Uterus (tissue), 4 donors: Measurements from ENCODE around the gene CTNND1. TPM values are rescaled to one million over a fixed set of nuclear protein-coding genes. Genes with fewer than 3 reads are reported as not detected.

ENCODE experiments used
- DNase-seq, 2 donors: peaks; one replicate each; pipeline ENCODE4 v3.0.0-alpha.2; 2019 to 2020
- H3K27ac ChIP-seq, 2 donors: fragments of 200-600 bp; sonication (generic); 1 replicate in 1 of 2; 2 replicates in 1 of 2; pipeline ENCODE4 v1.5.1; 2016 to 2018
- H3K27me3 ChIP-seq, 2 donors: fragments of 200-600 bp; sonication (generic); one replicate each; pipeline ENCODE4 v1.5.1; 2018 to 2019; ENCODE audit warnings: control low read depth in 1 of 2
- H3K36me3 ChIP-seq, 2 donors: fragments of 200-600 bp; sonication (generic); one replicate each; pipeline ENCODE4 v1.5.1; 2019; ENCODE audit warnings: control low read depth in 1 of 2
- H3K4me1 ChIP-seq, 2 donors: fragments of 200-600 bp; sonication (generic); one replicate each; pipeline ENCODE4 v1.5.1; 2018 to 2019; ENCODE audit warnings: control low read depth in 1 of 2
- H3K4me3 ChIP-seq, 2 donors: fragments of 200-600 bp; sonication (generic); 1 replicate in 1 of 2; 2 replicates in 1 of 2; pipeline ENCODE4 v1.5.1; 2018 to 2019; ENCODE audit warnings: mild to moderate bottlenecking in 1 of 2
- H3K9me3 ChIP-seq, 2 donors: fragments of 200-600 bp; sonication (generic); one replicate each; pipeline ENCODE4 v1.5.1; 2019; ENCODE audit warnings: control low read depth in 1 of 2
- POLR2A ChIP-seq, 2 donors: fragments of 450-650 bp; IDR thresholded peaks; one replicate each; pipeline ENCODE4 v1.6.1; 2016; ENCODE audit warnings: antibody characterized with exemption in 2 of 2, mild to moderate bottlenecking in 1 of 2, moderate library complexity in 1 of 2
- intact Hi-C: fragments of 100-400 bp; cut with DNase I; formaldehyde crosslinking; loops from one replicate; pipeline ENCODE4 v1.15.1; 2023; ENCODE audit warnings: low total_unique reads
- small RNA-seq: library from RNA; depleted of rRNA; stranded (forward); fragments of <200 nt; gene quantifications from one replicate; pipeline ENCODE3, GENCODE V24; 2016
- total RNA-seq, 4 donors: library from RNA; depleted of rRNA in 3 of 4; stranded (reverse); fragments of >200 nt in 3 of 4; gene quantifications; one replicate each; pipeline versions ENCODE4 v1.1.0 to v1.2.4, GENCODE V29; 2014 to 2023
- donor health status: DM: yes; HTN: yes; CAD: no.

The CTNND1 gene
- total RNA-seq, 4 donors from 2014 or later: 54.1 to 226 (median 166) TPM

GRCh38 chr11:57868491-57868890 is 106.9 kb downstream of the CTNND1 start:
- no peak for TF ChIP-seq POLR2A (IDR thresholded peaks at IDR 0.05)
- H3K27ac ChIP-seq: no peak overlapping the region
- DNase-seq: no peak
- intact Hi-C loops: no loop called here
- no peaks in the 10 kb centered on the region for H3K27me3 ChIP-seq
- no peak overlapping the region for H3K4me3 ChIP-seq
- H3K36me3 ChIP-seq: no peaks in the 10 kb centered on the region
- H3K9me3 ChIP-seq: no peaks in the 10 kb centered on the region
- H3K4me1 ChIP-seq: no peaks in the 10 kb centered on the region

Small RNAs within 50 kb of the gene (small RNA-seq; reads per million reads assigned to genes)
- gene AP001931.1: not detected
- gene TMX2-CTNND1: not detected

Other genes with a start within 250 kb of the CTNND1 start
- 10 to 100 TPM; 13.1 to 48.4 (median 22.5) TPM for gene SLC43A1, start 246.1 kb upstream of the CTNND1 start, total RNA-seq
- 10 to 100 TPM in 3 of 4 donors, 1 to 10 TPM in 1; 7.7 to 47.4 (median 19.6) TPM for gene TIMM10, start 231.0 kb upstream of the CTNND1 start, total RNA-seq
- not detected for gene SMTNL1, start 224.2 kb upstream of the CTNND1 start, total RNA-seq
- gene UBE2L6, start 194.1 kb upstream of the CTNND1 start, total RNA-seq: 10 to 100 TPM; 28.3 to 87.9 (median 84.2) TPM
- gene SERPING1, start 164.1 kb upstream of the CTNND1 start, total RNA-seq: 100 to 1,000 TPM in 3 of 4 donors, 10 to 100 TPM in 1; 39.3 to 742 (median 362) TPM
- gene YPEL4, start 111.9 kb upstream of the CTNND1 start, total RNA-seq: 1 to 10 TPM in 3 of 4 donors, under 1 TPM in 1; 0.26 to 7.6 (median 2.7) TPM
- gene CLP1, start 104.0 kb upstream of the CTNND1 start, total RNA-seq: 10 to 100 TPM in 2 of 4 donors, 1 to 10 TPM in 2; 3.1 to 24.4 (median 12.2) TPM
- gene ZDHHC5, start 93.7 kb upstream of the CTNND1 start, total RNA-seq: 10 to 100 TPM; 27.2 to 50.6 (median 34.6) TPM
- gene MED19, start 49.6 kb upstream of the CTNND1 start, total RNA-seq: 10 to 100 TPM in 1 of 4 donors, 1 to 10 TPM in 3; 5.9 to 11.3 (median 9.1) TPM
- 10 to 100 TPM; 23.3 to 62.1 (median 49.8) TPM for gene TMX2, start 49.2 kb upstream of the CTNND1 start, total RNA-seq
- 100 to 1,000 TPM in 2 of 4 donors, 10 to 100 TPM in 2; 78.3 to 475 (median 105) TPM for gene SELENOH, start 20.3 kb upstream of the CTNND1 start, total RNA-seq
- not detected for gene BTBD18, start 10.0 kb upstream of the CTNND1 start, total RNA-seq